ENCODE results near the gene GRIN1.

GRIN1 gene

DNA sequence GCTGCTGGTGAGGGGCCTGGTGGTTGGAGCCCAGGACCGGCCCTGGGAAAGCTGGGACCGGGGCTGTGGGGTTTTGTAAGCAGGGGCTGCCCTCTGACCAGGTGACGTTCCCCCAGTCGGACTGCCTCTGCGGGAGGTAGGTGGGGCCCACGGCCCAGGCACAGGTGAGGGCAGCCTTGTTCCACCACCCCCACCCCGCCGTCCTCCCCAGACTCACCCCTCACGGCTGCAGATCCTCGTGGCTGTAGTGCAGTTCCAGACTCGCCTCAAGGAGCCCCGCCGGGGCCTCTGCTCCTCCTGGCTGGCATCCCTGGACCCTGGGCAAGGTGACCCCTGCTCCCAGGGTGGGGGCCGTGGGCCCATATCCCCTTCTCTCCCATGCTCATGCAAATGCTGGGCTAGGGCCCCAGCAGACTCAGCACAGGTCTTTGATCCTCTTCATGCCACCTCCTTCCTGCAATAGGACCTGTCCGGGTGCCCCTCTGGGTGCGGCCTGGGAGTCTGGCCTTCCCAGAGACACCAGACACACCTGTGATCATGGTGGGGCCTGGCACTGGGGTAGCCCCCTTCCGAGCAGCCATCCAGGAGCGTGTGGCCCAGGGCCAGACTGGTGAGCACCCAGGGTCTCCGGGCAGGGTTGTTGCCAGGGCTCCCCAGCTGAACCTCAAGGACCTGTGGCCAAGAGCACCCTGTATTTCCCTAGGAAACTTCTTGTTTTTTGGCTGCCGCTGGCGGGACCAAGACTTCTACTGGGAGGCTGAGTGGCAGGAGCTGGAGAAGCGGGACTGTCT is 76.4 kb downstream of the GRIN1 start:
- Histone ChIP-seq H3K9me2 (replicated peaks; ENCODE audit: low read depth, low read length) (no peaks in the 10 kb centered on the region), H3K4me3 (ENCODE audit: low read length, poor library complexity, severe bottlenecking) (no peak overlapping the region), H3F3A (ENCODE audit: low read depth) (no peaks in the 10 kb centered on the region), H3K4me2 (ENCODE audit: low read depth, low read length, poor library complexity, severe bottlenecking) (no peak overlapping the region), H4K20me1 (ENCODE audit: insufficient read depth, low read length, poor library complexity, severe bottlenecking) (no peaks in the 10 kb centered on the region), H3K36me3 (ENCODE audit: insufficient read depth, low read length) (no peaks in the 10 kb centered on the region), H3K4me1 (ENCODE audit: insufficient read depth, low read length, poor library complexity, severe bottlenecking) (no peaks in the 10 kb centered on the region), H2AFZ (ENCODE audit: low read length) (no peak overlapping the region), H3K79me2 (ENCODE audit: insufficient read depth, low read length) (no peaks in the 10 kb centered on the region), H3K9ac (ENCODE audit: low read depth, low read length, poor library complexity, severe bottlenecking) (no peak overlapping the region), H3K27me3 (ENCODE audit: insufficient read depth, low read length, poor library complexity, severe bottlenecking) (no peaks in the 10 kb centered on the region), H3K9me3 (ENCODE audit: insufficient read depth, low read depth, low read length) (no peaks in the 10 kb centered on the region)
- TF ChIP-seq, protein P1, sequence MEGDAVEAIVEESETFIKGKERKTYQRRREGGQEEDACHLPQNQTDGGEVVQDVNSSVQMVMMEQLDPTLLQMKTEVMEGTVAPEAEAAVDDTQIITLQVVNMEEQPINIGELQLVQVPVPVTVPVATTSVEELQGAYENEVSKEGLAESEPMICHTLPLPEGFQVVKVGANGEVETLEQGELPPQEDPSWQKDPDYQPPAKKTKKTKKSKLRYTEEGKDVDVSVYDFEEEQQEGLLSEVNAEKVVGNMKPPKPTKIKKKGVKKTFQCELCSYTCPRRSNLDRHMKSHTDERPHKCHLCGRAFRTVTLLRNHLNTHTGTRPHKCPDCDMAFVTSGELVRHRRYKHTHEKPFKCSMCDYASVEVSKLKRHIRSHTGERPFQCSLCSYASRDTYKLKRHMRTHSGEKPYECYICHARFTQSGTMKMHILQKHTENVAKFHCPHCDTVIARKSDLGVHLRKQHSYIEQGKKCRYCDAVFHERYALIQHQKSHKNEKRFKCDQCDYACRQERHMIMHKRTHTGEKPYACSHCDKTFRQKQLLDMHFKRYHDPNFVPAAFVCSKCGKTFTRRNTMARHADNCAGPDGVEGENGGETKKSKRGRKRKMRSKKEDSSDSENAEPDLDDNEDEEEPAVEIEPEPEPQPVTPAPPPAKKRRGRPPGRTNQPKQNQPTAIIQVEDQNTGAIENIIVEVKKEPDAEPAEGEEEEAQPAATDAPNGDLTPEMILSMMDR (conservative IDR thresholded peaks at IDR 0.05; ENCODE audit: low read length), result no peak
- TF ChIP-seq EZH2phosphoT487 (IDR thresholded peaks at IDR 0.05; ENCODE audit: borderline replicate concordance), result no peak

DNA sequence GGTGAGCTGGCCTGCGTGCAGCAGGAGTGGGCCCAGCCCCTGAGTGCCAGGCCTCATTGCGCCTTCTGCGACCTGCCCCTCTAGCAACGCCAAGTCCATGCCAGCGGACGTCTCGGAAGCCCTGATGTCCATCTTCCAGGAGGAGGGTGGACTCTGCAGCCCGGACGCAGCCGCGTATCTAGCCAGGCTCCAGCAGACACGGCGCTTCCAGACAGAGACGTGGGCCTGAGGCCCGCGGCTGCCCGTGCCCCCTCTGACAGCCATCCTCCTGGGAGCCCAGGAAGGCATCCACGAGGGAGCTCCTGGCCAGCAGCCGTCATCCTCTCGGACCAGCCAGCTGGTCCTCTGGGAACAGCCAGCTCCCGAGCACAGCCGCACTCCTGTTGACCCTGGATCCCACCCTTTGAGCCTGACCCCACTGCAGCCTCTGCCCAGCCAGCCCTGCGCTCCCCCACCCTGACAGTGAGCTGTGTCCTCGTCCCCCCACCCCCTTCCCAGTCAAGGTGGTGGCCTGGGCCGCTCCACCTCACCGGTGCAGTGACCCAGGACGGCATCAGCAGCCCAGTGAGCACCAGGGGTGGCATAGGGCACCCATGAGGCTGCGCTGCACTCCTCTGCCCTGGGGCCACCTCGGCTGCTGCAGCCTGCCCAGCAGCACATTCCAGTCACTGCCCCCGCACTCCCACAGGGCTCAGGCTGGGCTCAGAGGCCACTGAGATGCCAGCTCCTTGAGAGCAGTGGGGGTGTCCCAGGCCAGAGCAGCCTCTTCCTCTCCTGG is 77.4 kb downstream of the GRIN1 start:
- Histone ChIP-seq H3K9ac (ENCODE audit: low read depth, low read length, poor library complexity, severe bottlenecking) (no peak overlapping the region), H3K9me3 (ENCODE audit: insufficient read depth, low read depth, low read length) (no peaks in the 10 kb centered on the region), H3K36me3 (ENCODE audit: insufficient read depth, low read length) (no peaks in the 10 kb centered on the region), H3K4me2 (ENCODE audit: low read depth, low read length, poor library complexity, severe bottlenecking) (no peak overlapping the region), H3K4me3 (ENCODE audit: low read length, poor library complexity, severe bottlenecking) (no peak overlapping the region), H3F3A (ENCODE audit: low read depth) (no peaks in the 10 kb centered on the region), H2AFZ (ENCODE audit: low read length) (no peak overlapping the region), H3K4me1 (ENCODE audit: insufficient read depth, low read length, poor library complexity, severe bottlenecking) (no peaks in the 10 kb centered on the region), H3K79me2 (ENCODE audit: insufficient read depth, low read length) (no peaks in the 10 kb centered on the region), H3K9me2 (replicated peaks; ENCODE audit: low read depth, low read length) (no peaks in the 10 kb centered on the region), H3K27me3 (ENCODE audit: insufficient read depth, low read length, poor library complexity, severe bottlenecking) (no peaks in the 10 kb centered on the region), H4K20me1 (ENCODE audit: insufficient read depth, low read length, poor library complexity, severe bottlenecking) (no peaks in the 10 kb centered on the region)
- TF ChIP-seq EZH2phosphoT487 (IDR thresholded peaks at IDR 0.05; ENCODE audit: borderline replicate concordance), result no peak

DNA sequence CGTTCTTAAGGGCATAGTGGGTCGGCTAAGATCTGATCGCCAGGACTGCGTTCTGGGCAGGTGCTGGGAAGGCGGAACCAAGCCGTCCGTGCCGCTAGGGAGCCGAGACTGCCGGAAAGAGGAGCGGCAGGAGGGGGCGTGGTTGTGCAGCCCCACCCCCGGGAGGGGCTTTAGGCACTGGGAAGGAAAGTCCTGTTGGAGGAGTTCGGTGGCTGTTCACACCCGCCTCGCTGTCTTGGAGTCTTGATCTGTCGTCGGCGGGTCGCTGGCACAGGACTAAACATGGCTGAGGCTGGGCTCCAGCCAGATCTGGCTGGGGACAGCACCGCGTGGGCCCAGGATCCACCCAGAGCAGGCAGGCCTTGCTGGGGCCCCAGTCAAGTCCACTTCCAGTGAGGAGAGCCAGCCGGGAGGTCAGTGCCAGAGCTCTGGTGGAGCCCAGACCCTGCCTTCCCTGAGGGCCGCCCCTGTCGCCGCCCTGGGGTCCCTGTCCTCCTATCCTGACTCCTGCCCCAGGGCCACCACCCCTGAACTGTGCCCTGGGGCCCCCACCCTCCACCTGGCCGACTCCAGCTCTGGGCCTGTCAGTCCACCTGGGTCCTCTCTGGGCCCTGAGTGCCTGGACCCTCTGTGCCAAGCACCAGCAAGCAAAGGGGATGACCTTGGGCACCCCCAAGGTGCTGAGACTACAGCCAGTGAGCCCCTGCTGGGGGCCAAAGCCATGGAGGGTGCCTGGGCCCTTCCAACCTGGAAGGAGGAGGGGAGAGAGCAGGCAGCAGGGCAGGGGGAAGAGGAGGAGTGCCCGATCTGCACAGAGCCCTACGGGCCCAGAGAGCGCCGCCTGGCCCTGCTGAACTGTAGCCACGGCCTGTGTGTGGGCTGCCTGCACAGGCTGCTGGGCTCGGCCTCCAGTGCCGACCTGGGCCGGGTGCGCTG is 78.6 kb downstream of the GRIN1 start:
- no peak overlapping the region for H2AFZ ChIP-seq (ENCODE audit: low read length)

More for the DNA sequence above, 78.6 kb downstream of the GRIN1 start:
- no peaks in the 10 kb centered on the region for H3K9me3 ChIP-seq (ENCODE audit: insufficient read depth, low read depth, low read length)
- H3K4me3 ChIP-seq (ENCODE audit: low read length, poor library complexity, severe bottlenecking), result no peak overlapping the region
- no peaks in the 10 kb centered on the region for H4K20me1 ChIP-seq (ENCODE audit: insufficient read depth, low read length, poor library complexity, severe bottlenecking)
- H3K9ac ChIP-seq (ENCODE audit: low read depth, low read length, poor library complexity, severe bottlenecking), result no peak overlapping the region
- H3K27me3 ChIP-seq (ENCODE audit: insufficient read depth, low read length, poor library complexity, severe bottlenecking), result no peaks in the 10 kb centered on the region
- peaks cover 1% of the 10 kb centered on the region for H3K4me1 ChIP-seq (ENCODE audit: insufficient read depth, low read length, poor library complexity, severe bottlenecking)
- no peaks in the 10 kb centered on the region for H3F3A ChIP-seq (ENCODE audit: low read depth)
- H3K79me2 ChIP-seq (ENCODE audit: insufficient read depth, low read length), result no peaks in the 10 kb centered on the region
- no peaks in the 10 kb centered on the region for H3K9me2 ChIP-seq (replicated peaks; ENCODE audit: low read depth, low read length)
- no peak for TF ChIP-seq EZH2phosphoT487 (IDR thresholded peaks at IDR 0.05; ENCODE audit: borderline replicate concordance)
- TF ChIP-seq, protein P1 (conservative IDR thresholded peaks at IDR 0.05; ENCODE audit: low read length), result no peak
- no peaks in the 10 kb centered on the region for H3K36me3 ChIP-seq (ENCODE audit: insufficient read depth, low read length)
- H3K4me2 ChIP-seq (ENCODE audit: low read depth, low read length, poor library complexity, severe bottlenecking), result no peak overlapping the region
